ENCODE results near the gene TUBB4A. TPM values are rescaled to one million over a fixed set of nuclear protein-coding genes. Genes with fewer than 3 reads are reported as not detected.

TUBB4A gene
- total and polyA plus RNA-seq, 10 of the 15 experiments (the other 5 are each of a cell fraction or from before 2014, with no cell fraction given), result 0.29 to 22.4 (median 3.8) TPM

- TF ChIP-seq MLLT1 (IDR thresholded peaks at IDR 0.05) (peak; percentile 90), POLR2AphosphoS5 (IDR thresholded peaks at IDR 0.05; ENCODE audit: low read length) (peak; percentile 83), HCFC1 (IDR thresholded peaks at IDR 0.05; ENCODE audit: low read length) (no peak), GATAD2B (conservative IDR thresholded peaks at IDR 0.05; ENCODE audit: low read depth) (peak; percentile 89; the same call in 1 of the 2 replicates), ZNF207 (IDR thresholded peaks at IDR 0.05; ENCODE audit: borderline replicate concordance) (peak; percentile 78; the same call in 1 of the 2 replicates), HDAC6 (IDR thresholded peaks at IDR 0.05; ENCODE audit: unreplicated experiment) (peak; percentile 75), BRCA1 (IDR thresholded peaks at IDR 0.05; ENCODE audit: low read depth, low read length) (peak; percentile 5; the same call in 1 of the 2 replicates), MAX (IDR thresholded peaks at IDR 0.05; ENCODE audit: low read depth, low read length) (peak; percentile 15; the same call in 1 of the 2 replicates), HSF1 (IDR thresholded peaks at IDR 0.05; ENCODE audit: low read depth, low read length) (no peak)
Measured at GRCh38 chr19:6531163-6531955, 29.2 kb upstream of the TUBB4A start (continued).

Measured in GM12878 (cell line).